IMR-90 (cell line): Measurements from ENCODE around the gene ITPKB. TPM values are rescaled to one million over a fixed set of nuclear protein-coding genes. Genes with fewer than 3 reads are reported as not detected.

Experiments used
- ATAC-seq: fragments of 200-7000 bp; cut with Tn5 transposase; 2 replicates; pipeline ENCODE4 v1.9.1; 2020; ENCODE audit warnings: low read depth, mild to moderate bottlenecking, moderate library complexity
- BruUV-seq: library from RNA; stranded (reverse); fragments of 400-500 nt; replicated peaks from 2 replicates; lab custom pipeline; 2021; lab: Mats Ljungman, UMichigan
- CTCF ChIA-PET: fragments of 300-600 bp; formaldehyde crosslinking; extraction: SDS; loops from one replicate; lab custom pipeline; 2021; ENCODE audit warnings: antibody characterized with exemption; lab: Yijun Ruan, JAX
- POLR2A ChIA-PET: fragments of 300-600 bp; sonication (Branson Sonifier 250); formaldehyde crosslinking; loops from one replicate; lab custom pipeline; 2022; ENCODE audit warnings: antibody characterized with exemption; ENCODE audit not compliant: unreplicated experiment; lab: Charles Lee
- DNase-seq: peaks from one replicate; pipeline ENCODE4 v3.0.0; 2013
- H2AFZ ChIP-seq: replicated peaks from 2 replicates; pipeline ENCODE3; 2013; ENCODE audit warnings: low read length, mild to moderate bottlenecking; ENCODE audit not compliant: poor library complexity
- H2AK5ac ChIP-seq: 2 replicates; pipeline ENCODE4 v1.6.1; 2013; ENCODE audit warnings: low read depth, low read length, inconsistent platforms
- H2AK9ac ChIP-seq: replicated peaks from 2 replicates; pipeline ENCODE3; 2013; ENCODE audit warnings: mild to moderate bottlenecking, low read depth, low read length, moderate library complexity; ENCODE audit not compliant: poor library complexity
- H2BK120ac ChIP-seq: 2 replicates; pipeline ENCODE4 v1.6.1; 2013; ENCODE audit warnings: low read depth, low read length, inconsistent platforms
- H2BK15ac ChIP-seq: 3 replicates; pipeline ENCODE4 v1.6.1; 2013; ENCODE audit warnings: low read depth, low read length, inconsistent platforms
- H2BK20ac ChIP-seq: 2 replicates; pipeline ENCODE4 v1.6.1; 2013; ENCODE audit warnings: low read depth, mild to moderate bottlenecking, inconsistent platforms, low read length, moderate library complexity
- H2BK5ac ChIP-seq: 2 replicates; pipeline ENCODE4 v1.6.1; 2013; ENCODE audit warnings: mild to moderate bottlenecking, low read depth, low read length, inconsistent platforms; ENCODE audit not compliant: poor library complexity, severe bottlenecking
- H3K14ac ChIP-seq: replicated peaks from 2 replicates; pipeline ENCODE4 v1.6.1; 2013; ENCODE audit warnings: low read depth, low read length, inconsistent platforms
- H3K18ac ChIP-seq: 2 replicates; pipeline ENCODE4 v1.6.1; 2013; ENCODE audit warnings: low read depth, low read length, control low read depth
- H3K23ac ChIP-seq: 2 replicates; pipeline ENCODE4 v1.6.1; 2013; ENCODE audit warnings: low read depth, low read length, inconsistent platforms
- H3K27ac ChIP-seq: 2 replicates; pipeline ENCODE4 v1.5.1; 2013; ENCODE audit warnings: mild to moderate bottlenecking, control low read depth, low read length; ENCODE audit not compliant: insufficient read depth
- H3K27me3 ChIP-seq: 2 replicates; pipeline ENCODE4 v1.6.1; 2013; ENCODE audit warnings: low read length; ENCODE audit not compliant: control insufficient read depth, insufficient read depth
- H3K36me3 ChIP-seq: 2 replicates; pipeline ENCODE4 v1.6.1; 2013; ENCODE audit warnings: low read length, mixed read lengths; ENCODE audit not compliant: control insufficient read depth, insufficient read depth
- H3K4ac ChIP-seq: 2 replicates; pipeline ENCODE4 v1.6.1; 2013; ENCODE audit warnings: low read depth, low read length, inconsistent platforms
- H3K4me1 ChIP-seq: 2 replicates; pipeline ENCODE4 v1.6.1; 2013; ENCODE audit warnings: low read length, mixed read lengths; ENCODE audit not compliant: control insufficient read depth, insufficient read depth
- H3K4me2 ChIP-seq: 2 replicates; pipeline ENCODE4 v1.6.1; 2013; ENCODE audit warnings: low read depth, mild to moderate bottlenecking, control low read depth, low read length, moderate library complexity
- H3K4me3 ChIP-seq: 2 replicates; pipeline ENCODE4 v1.5.1; 2013; ENCODE audit warnings: low read depth, mild to moderate bottlenecking, control low read depth, low read length, moderate library complexity; ENCODE audit not compliant: insufficient read depth
- H3K56ac ChIP-seq: 2 replicates; pipeline ENCODE4 v1.6.1; 2013; ENCODE audit warnings: low read length, inconsistent platforms; ENCODE audit not compliant: insufficient read depth; ENCODE audit errors: extremely low read depth
- H3K79me1 ChIP-seq, 2 experiments: 2 replicates each; pipeline ENCODE4 v1.6.1; 2013; ENCODE audit warnings: low read length in 2 of 2, inconsistent platforms in 1 of 2, low read depth in 1 of 2
- H3K9ac ChIP-seq: 2 replicates; pipeline ENCODE4 v1.6.1; 2013; ENCODE audit warnings: low read depth, low read length, control low read depth
- H3K9me1 ChIP-seq: 2 replicates; pipeline ENCODE4 v1.6.1; 2013; ENCODE audit warnings: low read length, inconsistent platforms; ENCODE audit not compliant: insufficient read depth
- H3K9me3 ChIP-seq: 2 replicates; pipeline ENCODE4 v1.6.1; 2013; ENCODE audit warnings: low read length; ENCODE audit not compliant: control insufficient read depth, insufficient read depth
- H4K20me1 ChIP-seq: 2 replicates; pipeline ENCODE4 v1.6.1; 2013; ENCODE audit warnings: low read length, inconsistent platforms; ENCODE audit not compliant: insufficient read depth
- H4K5ac ChIP-seq: 2 replicates; pipeline ENCODE4 v1.6.1; 2013; ENCODE audit warnings: mild to moderate bottlenecking, low read depth, low read length, control low read depth
- H4K8ac ChIP-seq, 2 experiments: 2 replicates each; pipeline ENCODE4 v1.6.1; 2013; ENCODE audit warnings: low read depth in 2 of 2, low read length in 2 of 2, control low read depth in 1 of 2, inconsistent platforms in 1 of 2
- H4K91ac ChIP-seq: 2 replicates; pipeline ENCODE4 v1.6.1; 2013; ENCODE audit warnings: low read depth, low read length, inconsistent platforms; ENCODE audit not compliant: insufficient read depth
- CEBPB ChIP-seq: IDR thresholded peaks from 2 replicates; pipeline ENCODE4 v1.6.1; 2012; ENCODE audit warnings: low read depth, low read length, improper control_type of control experiment
- CTCF ChIP-seq: conservative IDR thresholded peaks from 2 replicates; pipeline ENCODE4 v1.5.1; 2012; ENCODE audit warnings: mild to moderate bottlenecking, low read depth, low read length, improper control_type of control experiment
- MAFK ChIP-seq: IDR thresholded peaks from 2 replicates; pipeline ENCODE4 v1.6.1; 2012; ENCODE audit warnings: low read depth, low read length, improper control_type of control experiment
- MXI1 ChIP-seq: IDR thresholded peaks from 2 replicates; pipeline ENCODE4 v1.6.1; 2012; ENCODE audit warnings: low read depth, mild to moderate bottlenecking, low read length, moderate library complexity, borderline replicate concordance
- POLR2A ChIP-seq: IDR thresholded peaks from 2 replicates; pipeline ENCODE4 v1.6.1; 2012; ENCODE audit warnings: mild to moderate bottlenecking, low read depth, low read length
- SMC3 ChIP-seq: fragments of 150-350 bp; IDR thresholded peaks from 2 replicates; pipeline ENCODE4 v1.6.1; 2016; ENCODE audit warnings: low read depth, mild to moderate bottlenecking, antibody characterized with exemption, low read length, moderate library complexity
- WGBS, 2 experiments: methylation state at CpG; one replicate each; pipeline versions ENCODE4 v1.1.5 to v1.1.7; 2013; ENCODE audit warnings: missing lambda C conversion rate in 2 of 2; ENCODE audit not compliant: insufficient read length in 1 of 2; ENCODE audit errors: extremely low coverage in 2 of 2; 5-methylcytosine and 5-hydroxymethylcytosine counted together
- dilution Hi-C: fragments of 300-500 bp; cut with HindIII; formaldehyde crosslinking; loops from one replicate; pipeline ENCODE4 v1.14.3; 2018; ENCODE audit warnings: low sequenced_read_pairs; ENCODE audit not compliant: unreplicated experiment
- in situ Hi-C: fragments of 300-500 bp; cut with MboI; formaldehyde crosslinking; loops from 3 replicates; pipeline ENCODE4 v1.14.3; 2019; ENCODE audit warnings: low sequenced_read_pairs, inconsistent platforms, mixed read lengths
- intact Hi-C: fragments of 100-400 bp; cut with micrococcal nuclease; formaldehyde crosslinking; loops from 2 replicates; pipeline ENCODE4 v1.10.0; 2022
- polyA plus RNA-seq, 3 experiments: library from polyadenylated mRNA; depleted of rRNA; stranded (reverse); fragments of >200 nt; gene quantifications; 2 replicates each; pipeline ENCODE4 v1.2.3, GENCODE V29; 2012; ENCODE audit warnings: low replicate concordance in 1 of 3
- total RNA-seq: library from RNA; depleted of rRNA; stranded (reverse); fragments of >200 nt; gene quantifications from 2 replicates; pipeline ENCODE4 v1.2.3, GENCODE V29; 2012

Gene ITPKB
- total and polyA plus RNA-seq, 2 of the 4 experiments (the other 2 are of a cell fraction): 0.72 to 1.4 TPM

- Histone ChIP-seq H4K20me1 (no peaks in the 10 kb centered on the region), H4K91ac (no peak overlapping the region), H2AFZ (no peak overlapping the region), H2BK20ac (no peak overlapping the region), H3K9ac (no peak overlapping the region), H3K56ac (no peak overlapping the region), H2AK5ac (no peak overlapping the region), H2BK15ac (no peak overlapping the region), H3K4me2 (no peak overlapping the region), H3K23ac (no peak overlapping the region), H3K9me3 (no peaks in the 10 kb centered on the region), H3K18ac (no peak overlapping the region), H2AK9ac (no peak overlapping the region), H4K8ac (no peak overlapping the region), H3K27ac (no peak overlapping the region), H3K9me1 (no peaks in the 10 kb centered on the region), H4K5ac (no peak overlapping the region), H3K14ac (no peak overlapping the region), H3K4me3 (no peak overlapping the region), H3K4me1 (no peaks in the 10 kb centered on the region), H3K27me3 (peaks cover 24% of the 10 kb centered on the region), H3K36me3 (no peaks in the 10 kb centered on the region), H2BK5ac (no peak overlapping the region), H3K79me1 (no peaks in the 10 kb centered on the region), H2BK120ac (no peak overlapping the region), H3K4ac (no peak overlapping the region)
- POLR2A ChIA-PET: no interaction called here
- dilution Hi-C loops: no loop called here
- WGBS, 2 experiments: 46% methylated on average over 4 of the region's 7 CpGs; no CpG with 5 or more reads in 1 of the 2 experiments
- TF ChIP-seq CEBPB (no peak), MAFK (no peak), SMC3 (no peak), POLR2A (no peak), MXI1 (no peak), CTCF (no peak)
- CTCF ChIA-PET: no interaction called here
- intact Hi-C loops: no loop called here
- in situ Hi-C loops: no loop called here
- DNase-seq (no peak), ATAC-seq (no peak)
- no TSS peak for BruUV-seq
Measured at GRCh38 chr1:226590614-226591013, 148.5 kb downstream of the ITPKB start.
